ENCODE results near the gene OPRL1. TPM values are rescaled to one million over a fixed set of nuclear protein-coding genes. Genes with fewer than 3 reads are reported as not detected.
A peak's percentile ranks its signal among the peaks of the same experiment; 100 is the strongest.

Gene OPRL1
- polyA plus RNA-seq, 1 donor = 0.81 TPM

GRCh38 chr20:64037199-64037497 lies 42.7 kb upstream of the OPRL1 start:
- no peak overlapping the region for H3K27ac ChIP-seq (ENCODE audit: low read length)
- peaks cover 81% of the 10 kb centered on the region for H3K27me3 ChIP-seq (ENCODE audit: control insufficient read depth, insufficient read depth, low read length)
- H3K36me3 ChIP-seq (ENCODE audit: control insufficient read depth, insufficient read depth, low read length) = peaks cover 35% of the 10 kb centered on the region
- H3K4me3 ChIP-seq (ENCODE audit: low read length) = no peak overlapping the region
- peaks cover 18% of the 10 kb centered on the region for H3K4me1 ChIP-seq (ENCODE audit: control insufficient read depth, insufficient read depth, low read length)
- DNase-seq = no peak
- no CpG with 5 or more reads among the region's 3 CpGs for WGBS (ENCODE audit: insufficient coverage, low lambda C conversion rate)
- peaks cover 7% of the 10 kb centered on the region for H3K9me3 ChIP-seq (ENCODE audit: control insufficient read depth, low read depth, low read length)

- Histone ChIP-seq H3K27me3 (ENCODE audit: control insufficient read depth, insufficient read depth, low read length) (peaks cover 82% of the 10 kb centered on the region), H3K27ac (ENCODE audit: low read length) (no peak overlapping the region)
Measured at GRCh38 chr20:64037498-64038213, 42.2 kb upstream of the OPRL1 start.

GRCh38 chr20:64038224-64038564 lies 41.7 kb upstream of the OPRL1 start:
- peaks cover 80% of the 10 kb centered on the region for H3K27me3 ChIP-seq (ENCODE audit: control insufficient read depth, insufficient read depth, low read length)
- WGBS (ENCODE audit: insufficient coverage, low lambda C conversion rate) = no CpG with 5 or more reads among the region's 30 CpGs
- H3K4me3 ChIP-seq (ENCODE audit: low read length) = no peak overlapping the region
- H3K27ac ChIP-seq (ENCODE audit: low read length) = no peak overlapping the region
- H3K36me3 ChIP-seq (ENCODE audit: control insufficient read depth, insufficient read depth, low read length) = peaks cover 25% of the 10 kb centered on the region
- H3K4me1 ChIP-seq (ENCODE audit: control insufficient read depth, insufficient read depth, low read length) = peaks cover 18% of the 10 kb centered on the region
- no peak for DNase-seq
- H3K9me3 ChIP-seq (ENCODE audit: control insufficient read depth, low read depth, low read length) = peaks cover 7% of the 10 kb centered on the region

More at GRCh38 chr20:64037498-64038213, 42.2 kb upstream of the OPRL1 start:
- peaks cover 18% of the 10 kb centered on the region for H3K4me1 ChIP-seq (ENCODE audit: control insufficient read depth, insufficient read depth, low read length)
- peaks cover 7% of the 10 kb centered on the region for H3K9me3 ChIP-seq (ENCODE audit: control insufficient read depth, low read depth, low read length)
- no peak overlapping the region for H3K4me3 ChIP-seq (ENCODE audit: low read length)
- DNase-seq = no peak
- no CpG with 5 or more reads among the region's 36 CpGs for WGBS (ENCODE audit: insufficient coverage, low lambda C conversion rate)
- peaks cover 30% of the 10 kb centered on the region for H3K36me3 ChIP-seq (ENCODE audit: control insufficient read depth, insufficient read depth, low read length)

- peaks cover 18% of the 10 kb centered on the region for H3K4me1 ChIP-seq (ENCODE audit: control insufficient read depth, insufficient read depth, low read length)
- DNase-seq = peak; percentile 72 to 80
- H3K4me3 ChIP-seq (ENCODE audit: low read length) = peak overlapping the region; percentile 35
- H3K27me3 ChIP-seq (ENCODE audit: control insufficient read depth, insufficient read depth, low read length) = peaks cover 82% of the 10 kb centered on the region
- H3K36me3 ChIP-seq (ENCODE audit: control insufficient read depth, insufficient read depth, low read length) = peaks cover 20% of the 10 kb centered on the region
- H3K9me3 ChIP-seq (ENCODE audit: control insufficient read depth, low read depth, low read length) = peaks cover 7% of the 10 kb centered on the region
- no CpG with 5 or more reads among the region's 91 CpGs for WGBS (ENCODE audit: insufficient coverage, low lambda C conversion rate)
- no peak overlapping the region for H3K27ac ChIP-seq (ENCODE audit: low read length)
Measured at GRCh38 chr20:64038565-64039292, 41.2 kb upstream of the OPRL1 start.

GRCh38 chr20:64039293-64040160 lies 40.4 kb upstream of the OPRL1 start:
- peaks cover 12% of the 10 kb centered on the region for H3K36me3 ChIP-seq (ENCODE audit: control insufficient read depth, insufficient read depth, low read length)
- peaks cover 4% of the 10 kb centered on the region for H3K9me3 ChIP-seq (ENCODE audit: control insufficient read depth, low read depth, low read length)
- peaks cover 90% of the 10 kb centered on the region for H3K27me3 ChIP-seq (ENCODE audit: control insufficient read depth, insufficient read depth, low read length)
- H3K4me3 ChIP-seq (ENCODE audit: low read length) = no peak overlapping the region
- no peak for DNase-seq
- whole genome bisulfite sequencing (ENCODE audit: insufficient coverage, low lambda C conversion rate) = no CpG with 5 or more reads among the region's 17 CpGs
- H3K27ac ChIP-seq (ENCODE audit: low read length) = no peak overlapping the region
- peaks cover 18% of the 10 kb centered on the region for H3K4me1 ChIP-seq (ENCODE audit: control insufficient read depth, insufficient read depth, low read length)

GRCh38 chr20:64040231-64041039 lies 39.4 kb upstream of the OPRL1 start:
- H3K27ac ChIP-seq (ENCODE audit: low read length) = no peak overlapping the region

GRCh38 chr20:64041040-64041780 lies 38.7 kb upstream of the OPRL1 start:
- no peak for DNase-seq
- Histone ChIP-seq H3K9me3 (ENCODE audit: control insufficient read depth, low read depth, low read length) (peaks cover 4% of the 10 kb centered on the region), H3K27me3 (ENCODE audit: control insufficient read depth, insufficient read depth, low read length) (peaks cover 93% of the 10 kb centered on the region), H3K4me1 (ENCODE audit: control insufficient read depth, insufficient read depth, low read length) (peaks cover 18% of the 10 kb centered on the region), H3K36me3 (ENCODE audit: control insufficient read depth, insufficient read depth, low read length) (no peaks in the 10 kb centered on the region), H3K27ac (ENCODE audit: low read length) (no peak overlapping the region), H3K4me3 (ENCODE audit: low read length) (no peak overlapping the region)
- no CpG with 5 or more reads among the region's 15 CpGs for WGBS (ENCODE audit: insufficient coverage, low lambda C conversion rate)

More at GRCh38 chr20:64040231-64041039, 39.4 kb upstream of the OPRL1 start:
- Histone ChIP-seq H3K4me1 (ENCODE audit: control insufficient read depth, insufficient read depth, low read length) (peaks cover 18% of the 10 kb centered on the region), H3K9me3 (ENCODE audit: control insufficient read depth, low read depth, low read length) (peaks cover 4% of the 10 kb centered on the region), H3K4me3 (ENCODE audit: low read length) (no peak overlapping the region), H3K27me3 (ENCODE audit: control insufficient read depth, insufficient read depth, low read length) (peaks cover 93% of the 10 kb centered on the region), H3K36me3 (ENCODE audit: control insufficient read depth, insufficient read depth, low read length) (peaks cover 3% of the 10 kb centered on the region)
- no CpG with 5 or more reads among the region's 12 CpGs for WGBS (ENCODE audit: insufficient coverage, low lambda C conversion rate)
- no peak for DNase-seq

- no peak overlapping the region for H3K27ac ChIP-seq (ENCODE audit: low read length)
- peaks cover 4% of the 10 kb centered on the region for H3K9me3 ChIP-seq (ENCODE audit: control insufficient read depth, low read depth, low read length)
- peaks cover 14% of the 10 kb centered on the region for H3K4me1 ChIP-seq (ENCODE audit: control insufficient read depth, insufficient read depth, low read length)
- no peak for DNase-seq
- no CpG with 5 or more reads among the region's 11 CpGs for WGBS (ENCODE audit: insufficient coverage, low lambda C conversion rate)
- no peak overlapping the region for H3K4me3 ChIP-seq (ENCODE audit: low read length)
- no peaks in the 10 kb centered on the region for H3K36me3 ChIP-seq (ENCODE audit: control insufficient read depth, insufficient read depth, low read length)
- H3K27me3 ChIP-seq (ENCODE audit: control insufficient read depth, insufficient read depth, low read length) = peaks cover 93% of the 10 kb centered on the region
Measured at GRCh38 chr20:64041781-64042053, 38.2 kb upstream of the OPRL1 start.

GRCh38 chr20:64042054-64042781 lies 37.7 kb upstream of the OPRL1 start:
- DNase-seq = no peak
- peaks cover 14% of the 10 kb centered on the region for H3K4me1 ChIP-seq (ENCODE audit: control insufficient read depth, insufficient read depth, low read length)
- no CpG with 5 or more reads among the region's 55 CpGs for WGBS (ENCODE audit: insufficient coverage, low lambda C conversion rate)
- no peak overlapping the region for H3K4me3 ChIP-seq (ENCODE audit: low read length)
- peaks cover 93% of the 10 kb centered on the region for H3K27me3 ChIP-seq (ENCODE audit: control insufficient read depth, insufficient read depth, low read length)
- no peak overlapping the region for H3K27ac ChIP-seq (ENCODE audit: low read length)
- peaks cover 4% of the 10 kb centered on the region for H3K9me3 ChIP-seq (ENCODE audit: control insufficient read depth, low read depth, low read length)
- H3K36me3 ChIP-seq (ENCODE audit: control insufficient read depth, insufficient read depth, low read length) = no peaks in the 10 kb centered on the region

Measured in large intestine (tissue), 3 donors.